COLO668 (cell line): ENCODE results near the gene C1QA.

Experiments
- DNase-seq: peaks from one replicate; lab custom pipeline; 2025; ENCODE audit not compliant: unreplicated experiment; lab: John Stamatoyannopoulos, UW

The C1QA gene, protein sequence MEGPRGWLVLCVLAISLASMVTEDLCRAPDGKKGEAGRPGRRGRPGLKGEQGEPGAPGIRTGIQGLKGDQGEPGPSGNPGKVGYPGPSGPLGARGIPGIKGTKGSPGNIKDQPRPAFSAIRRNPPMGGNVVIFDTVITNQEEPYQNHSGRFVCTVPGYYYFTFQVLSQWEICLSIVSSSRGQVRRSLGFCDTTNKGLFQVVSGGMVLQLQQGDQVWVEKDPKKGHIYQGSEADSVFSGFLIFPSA

DNA sequence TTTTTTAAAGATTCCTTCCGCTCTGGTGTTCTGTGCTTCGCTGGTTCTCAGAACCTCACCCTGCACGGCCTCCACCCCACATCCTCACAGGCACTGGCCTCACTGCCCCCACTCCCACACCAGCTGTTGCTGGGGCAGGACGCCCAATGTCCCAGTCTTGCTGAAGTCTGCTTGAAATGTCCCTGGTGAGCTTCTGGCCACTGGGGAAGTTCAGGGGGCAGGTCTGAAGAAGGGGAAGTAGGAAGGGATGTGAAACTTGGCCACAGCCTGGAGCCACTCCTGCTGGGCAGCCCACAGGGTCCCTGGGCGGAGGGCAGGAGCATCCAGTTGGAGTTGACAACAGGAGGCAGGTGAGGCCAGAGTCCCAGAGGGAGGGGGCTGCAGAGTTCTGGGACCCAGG, at the start of gene C1QA:
Gene C1QA (plus strand): TSS at position 276 of the 400 bp plus-strand sequence. CDS start 989 bp downstream, outside the sequence.
- no peak for DNase-seq

DNA sequence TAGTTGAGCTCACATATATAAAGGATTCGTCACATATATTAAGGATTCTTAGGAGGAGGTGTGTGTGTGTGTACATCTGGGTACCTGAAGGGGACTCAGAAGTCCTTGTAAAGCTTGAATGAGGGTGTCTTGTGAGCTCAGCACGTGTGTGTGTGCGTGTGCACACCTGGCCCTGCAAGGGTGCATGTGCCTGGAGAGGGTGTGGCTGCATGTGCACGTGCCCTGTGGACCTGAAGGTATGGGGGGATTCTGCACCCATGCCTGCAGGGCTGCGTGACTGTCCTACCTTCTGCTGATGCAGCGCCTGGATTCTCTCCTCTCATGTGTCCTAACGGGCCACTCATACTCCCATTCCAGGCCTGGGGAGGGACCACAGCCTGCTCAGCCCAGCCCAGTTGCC, 49.2 kb upstream of the C1QA start:
- DNase-seq, result no peak

DNA sequence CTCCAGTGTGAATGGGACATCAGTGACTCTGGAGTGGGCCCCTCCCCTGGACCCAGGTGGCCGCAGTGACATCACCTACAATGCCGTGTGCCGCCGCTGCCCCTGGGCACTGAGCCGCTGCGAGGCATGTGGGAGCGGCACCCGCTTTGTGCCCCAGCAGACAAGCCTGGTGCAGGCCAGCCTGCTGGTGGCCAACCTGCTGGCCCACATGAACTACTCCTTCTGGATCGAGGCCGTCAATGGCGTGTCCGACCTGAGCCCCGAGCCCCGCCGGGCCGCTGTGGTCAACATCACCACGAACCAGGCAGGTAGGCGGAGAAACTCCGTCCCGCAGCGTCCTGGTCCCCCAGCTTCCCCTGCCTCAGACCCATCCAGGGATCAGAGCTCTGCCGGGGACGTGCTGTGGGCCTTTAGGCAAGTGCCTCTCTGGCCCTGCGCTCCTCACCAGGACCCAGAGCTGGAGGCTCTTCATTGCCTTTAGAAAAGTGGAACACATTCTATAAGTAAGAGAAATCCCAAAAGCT, 47.5 kb upstream of the C1QA start:
- DNase-seq, result peak; percentile 34

DNA sequence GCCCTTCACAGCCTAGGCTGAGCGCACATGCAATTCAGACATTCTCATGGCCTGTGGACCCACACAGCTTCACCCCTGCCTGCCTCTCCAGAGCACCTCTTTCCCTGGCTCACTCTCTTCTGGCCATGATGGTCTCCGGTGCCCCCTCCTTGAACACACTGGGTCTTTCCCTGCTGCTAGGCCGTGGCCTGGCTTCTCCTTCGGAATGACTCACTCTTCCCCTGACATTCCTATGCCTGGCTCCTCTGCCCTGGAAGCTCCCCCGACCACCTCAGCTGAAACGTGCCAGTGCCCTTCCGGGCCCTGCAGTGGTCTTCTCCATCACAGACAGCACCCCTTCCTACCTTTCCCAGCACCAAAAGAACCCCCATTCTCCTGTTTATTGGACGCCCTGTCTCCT, 44.9 kb upstream of the C1QA start:
- no peak for DNase-seq

DNA sequence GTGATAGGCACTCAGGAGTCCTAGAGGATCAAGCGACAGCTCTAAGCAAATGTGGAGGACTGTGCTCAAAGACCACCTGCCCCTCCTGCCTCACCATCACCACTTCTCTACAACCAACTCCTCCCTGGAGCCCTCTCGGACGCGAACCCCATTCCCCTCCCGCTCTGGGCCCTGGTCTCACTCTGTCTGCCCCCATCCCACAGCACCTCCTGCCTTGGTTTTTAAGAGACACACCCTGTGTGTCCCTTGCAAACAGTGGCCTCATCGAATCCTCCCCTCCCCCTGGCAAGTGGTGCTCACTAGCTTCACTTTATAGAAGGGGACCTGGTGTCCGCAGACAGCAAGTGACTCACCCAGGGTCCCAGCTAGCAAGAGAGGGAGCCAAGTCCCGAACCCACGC, 44.4 kb upstream of the C1QA start:
- DNase-seq, result no peak

DNA sequence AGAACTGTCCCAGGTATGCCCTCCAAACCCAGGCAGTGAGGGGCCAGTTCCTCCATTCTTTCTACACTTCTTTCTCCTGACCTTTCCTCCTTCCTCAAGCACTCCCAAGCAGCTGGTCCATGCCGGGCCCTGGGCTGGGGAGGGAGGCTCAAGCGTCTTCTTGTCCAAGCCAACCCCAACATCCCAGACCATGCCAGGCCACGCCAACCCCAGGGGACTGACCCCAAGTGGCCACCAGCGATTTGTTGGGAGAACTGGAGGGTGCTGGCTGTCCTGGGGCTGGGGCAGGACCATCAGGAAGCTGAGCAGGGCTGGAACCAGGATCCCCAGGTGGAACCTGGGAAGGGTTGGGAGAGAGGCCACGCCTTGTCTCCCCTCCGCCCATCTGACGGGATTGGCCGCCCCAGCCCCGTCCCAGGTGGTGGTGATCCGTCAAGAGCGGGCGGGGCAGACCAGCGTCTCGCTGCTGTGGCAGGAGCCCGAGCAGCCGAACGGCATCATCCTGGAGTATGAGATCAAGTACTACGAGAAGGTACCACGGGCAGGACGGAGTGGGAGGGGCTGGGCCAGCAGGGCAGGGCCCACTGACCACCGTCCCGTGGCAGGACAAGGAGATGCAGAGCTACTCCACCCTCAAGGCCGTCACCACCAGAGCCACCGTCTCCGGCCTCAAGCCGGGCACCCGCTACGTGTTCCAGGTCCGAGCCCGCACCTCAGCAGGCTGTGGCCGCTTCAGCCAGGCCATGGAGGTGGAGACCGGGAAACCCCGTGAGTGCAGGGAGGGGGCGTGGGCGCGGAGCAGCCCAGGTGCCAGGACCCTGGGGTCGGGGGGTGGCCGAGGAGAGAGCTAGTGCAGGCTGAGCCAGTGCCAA, 43.3 kb upstream of the C1QA start:
- peak; percentile 49 for DNase-seq

DNA sequence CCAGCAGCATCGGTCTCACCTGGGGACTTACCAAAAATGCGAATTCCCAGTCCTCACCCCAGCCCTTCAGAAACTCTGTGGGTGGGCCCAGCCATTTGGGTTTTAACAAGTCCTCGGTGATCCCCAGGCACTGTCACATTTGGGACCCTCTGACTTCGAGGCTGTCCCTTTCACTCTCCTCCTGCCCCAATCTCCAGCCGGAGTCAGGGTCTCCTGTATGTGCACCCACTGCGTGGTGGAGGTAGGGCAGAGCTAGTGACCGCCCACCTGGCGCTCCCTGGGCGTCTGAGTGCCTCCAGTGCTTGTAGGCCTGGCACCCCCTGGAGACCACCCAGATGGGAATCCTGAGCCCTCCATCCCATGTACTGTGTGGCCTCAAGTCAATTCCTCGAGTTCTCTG, 42.0 kb upstream of the C1QA start:
- no peak for DNase-seq

DNA sequence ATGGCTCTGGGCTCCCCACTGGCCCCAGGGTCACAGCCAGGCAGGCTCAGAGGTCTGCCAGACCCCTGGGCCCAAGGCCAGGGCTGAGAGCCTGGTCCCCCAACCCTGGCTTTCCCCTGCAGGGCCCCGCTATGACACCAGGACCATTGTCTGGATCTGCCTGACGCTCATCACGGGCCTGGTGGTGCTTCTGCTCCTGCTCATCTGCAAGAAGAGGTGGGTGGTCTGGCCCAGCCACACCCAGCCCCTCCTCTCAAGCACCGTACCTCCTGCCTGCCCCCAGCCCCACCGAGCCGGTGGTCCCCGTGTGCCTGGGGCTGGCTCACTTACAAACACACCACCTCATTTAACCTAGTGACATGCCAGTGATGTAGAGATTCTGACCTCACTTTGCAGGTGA, 41.3 kb upstream of the C1QA start:
- DNase-seq, result no peak

DNA sequence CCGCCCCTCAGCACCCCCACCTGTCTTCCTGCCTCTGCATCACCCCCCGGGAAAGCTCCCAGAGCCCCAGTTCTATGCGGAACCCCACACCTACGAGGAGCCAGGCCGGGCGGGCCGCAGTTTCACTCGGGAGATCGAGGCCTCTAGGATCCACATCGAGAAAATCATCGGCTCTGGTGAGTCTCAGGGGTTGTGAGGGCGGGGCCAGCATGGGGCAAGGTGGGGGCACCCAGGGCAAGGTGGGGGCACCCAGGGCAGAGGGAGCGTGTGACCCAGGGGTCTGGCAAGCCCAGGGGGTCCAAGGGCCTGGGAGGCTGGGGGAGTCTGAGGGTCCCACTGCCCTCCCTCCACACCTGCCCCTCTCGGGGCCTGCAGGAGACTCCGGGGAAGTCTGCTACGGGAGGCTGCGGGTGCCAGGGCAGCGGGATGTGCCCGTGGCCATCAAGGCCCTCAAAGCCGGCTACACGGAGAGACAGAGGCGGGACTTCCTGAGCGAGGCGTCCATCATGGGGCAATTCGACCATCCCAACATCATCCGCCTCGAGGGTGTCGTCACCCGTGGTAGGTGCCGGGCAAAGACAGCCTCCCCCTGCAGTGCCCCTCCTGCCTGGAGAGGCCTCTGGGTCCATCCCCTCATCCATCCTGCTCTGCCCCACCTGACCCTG, 39.0 kb upstream of the C1QA start:
- no peak for DNase-seq

DNA sequence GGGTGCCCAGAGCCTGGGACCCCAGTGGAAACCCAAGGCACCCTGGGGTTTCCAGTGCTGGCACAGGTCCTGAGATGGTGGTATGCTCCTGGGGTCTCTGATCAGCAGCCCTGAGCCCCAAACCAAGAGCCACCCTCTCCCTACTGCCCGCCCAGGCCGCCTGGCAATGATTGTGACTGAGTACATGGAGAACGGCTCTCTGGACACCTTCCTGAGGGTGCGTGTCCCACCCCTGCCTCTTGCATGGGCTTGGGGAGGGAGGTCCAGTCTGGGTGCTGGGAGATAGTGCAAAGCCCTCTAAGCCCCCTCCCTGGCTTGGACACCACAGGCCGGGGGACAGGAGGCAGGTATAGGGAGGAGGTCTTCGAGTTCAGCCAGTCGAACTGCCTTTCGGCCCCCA, 38.4 kb upstream of the C1QA start:
- no peak for DNase-seq

DNA sequence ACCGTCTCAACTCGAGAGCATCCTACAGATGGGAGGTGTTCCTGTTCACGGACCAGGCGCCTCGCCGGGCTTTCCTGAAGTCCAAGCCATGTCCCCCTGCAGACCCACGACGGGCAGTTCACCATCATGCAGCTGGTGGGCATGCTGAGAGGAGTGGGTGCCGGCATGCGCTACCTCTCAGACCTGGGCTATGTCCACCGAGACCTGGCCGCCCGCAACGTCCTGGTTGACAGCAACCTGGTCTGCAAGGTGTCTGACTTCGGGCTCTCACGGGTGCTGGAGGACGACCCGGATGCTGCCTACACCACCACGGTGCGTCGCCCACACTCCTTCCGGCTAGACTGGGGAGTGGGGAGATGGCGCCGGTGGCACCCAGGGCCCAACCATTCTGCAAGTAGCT, 37.7 kb upstream of the C1QA start:
- DNase-seq, result no peak

DNA sequence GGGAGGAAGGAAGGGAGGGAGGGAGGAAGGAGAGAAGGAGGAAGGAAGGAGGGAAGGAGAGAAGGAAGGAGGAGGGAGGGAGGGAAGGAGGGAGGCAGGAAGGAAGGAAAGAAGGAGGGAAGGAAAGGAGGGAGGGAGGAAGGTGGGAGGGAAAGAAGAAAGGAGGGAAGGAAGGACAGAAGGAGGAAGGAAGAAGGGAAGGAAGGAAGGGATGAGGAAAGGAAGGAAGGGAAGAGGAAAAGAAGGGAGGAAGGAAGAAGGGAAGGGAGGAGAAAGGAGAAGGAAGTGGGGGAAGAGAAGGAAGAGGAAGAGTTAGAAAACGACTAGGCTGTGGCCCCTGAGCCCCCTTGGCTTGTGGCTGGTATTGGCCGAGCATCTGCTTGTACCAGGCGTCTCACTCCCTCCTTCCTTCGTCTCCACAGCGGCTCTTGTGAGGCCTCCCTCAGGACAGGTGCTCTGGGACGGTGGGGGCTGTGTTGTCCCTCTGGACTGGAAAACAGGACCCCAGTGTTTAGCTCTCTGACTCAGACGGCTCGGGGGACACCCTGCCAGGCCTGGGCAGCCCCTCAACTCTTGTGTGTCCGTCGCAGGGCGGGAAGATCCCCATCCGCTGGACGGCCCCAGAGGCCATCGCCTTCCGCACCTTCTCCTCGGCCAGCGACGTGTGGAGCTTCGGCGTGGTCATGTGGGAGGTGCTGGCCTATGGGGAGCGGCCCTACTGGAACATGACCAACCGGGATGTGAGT, 36.2 kb upstream of the C1QA start:
- peak; percentile 78 for DNase-seq

DNA sequence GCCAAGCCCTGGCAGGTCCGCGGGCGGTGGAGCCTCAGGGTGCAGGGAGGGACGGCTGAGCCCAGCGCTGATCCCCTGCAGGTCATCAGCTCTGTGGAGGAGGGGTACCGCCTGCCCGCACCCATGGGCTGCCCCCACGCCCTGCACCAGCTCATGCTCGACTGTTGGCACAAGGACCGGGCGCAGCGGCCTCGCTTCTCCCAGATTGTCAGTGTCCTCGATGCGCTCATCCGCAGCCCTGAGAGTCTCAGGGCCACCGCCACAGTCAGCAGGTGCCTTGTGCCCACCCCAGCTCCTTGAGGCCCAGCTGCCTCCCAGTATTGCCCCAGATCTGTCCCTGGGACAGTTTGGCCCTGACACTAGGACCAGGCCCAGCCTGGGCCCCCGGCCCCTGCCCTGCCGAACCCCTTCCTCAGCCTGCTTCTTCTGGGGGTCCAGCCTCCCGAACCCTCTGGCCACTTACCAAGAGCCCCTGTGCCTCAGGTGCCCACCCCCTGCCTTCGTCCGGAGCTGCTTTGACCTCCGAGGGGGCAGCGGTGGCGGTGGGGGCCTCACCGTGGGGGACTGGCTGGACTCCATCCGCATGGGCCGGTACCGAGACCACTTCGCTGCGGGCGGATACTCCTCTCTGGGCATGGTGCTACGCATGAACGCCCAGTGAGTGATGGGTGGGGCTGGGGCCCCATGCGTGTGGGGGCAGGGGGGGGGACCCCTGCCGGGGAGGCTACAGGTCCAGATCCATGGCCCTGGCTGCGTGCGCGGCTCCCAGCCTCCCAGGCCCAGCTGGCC, 35.4 kb upstream of the C1QA start:
- DNase-seq, result no peak

DNA sequence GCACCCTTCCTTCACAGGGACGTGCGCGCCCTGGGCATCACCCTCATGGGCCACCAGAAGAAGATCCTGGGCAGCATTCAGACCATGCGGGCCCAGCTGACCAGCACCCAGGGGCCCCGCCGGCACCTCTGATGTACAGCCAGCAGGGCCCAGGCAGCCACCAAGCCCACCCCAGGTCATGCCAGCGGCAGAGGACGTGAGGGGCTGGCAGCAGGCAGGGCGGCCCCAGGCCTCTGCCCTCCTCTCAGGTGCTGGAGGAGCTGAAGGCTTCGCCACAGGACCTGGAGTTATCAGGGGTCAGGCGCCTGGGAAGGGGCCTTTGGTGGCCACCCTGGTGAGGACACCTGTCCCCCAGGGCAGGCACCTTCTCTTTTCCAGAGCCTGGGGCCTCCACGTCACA, 34.8 kb upstream of the C1QA start:
- no peak for DNase-seq

DNA sequence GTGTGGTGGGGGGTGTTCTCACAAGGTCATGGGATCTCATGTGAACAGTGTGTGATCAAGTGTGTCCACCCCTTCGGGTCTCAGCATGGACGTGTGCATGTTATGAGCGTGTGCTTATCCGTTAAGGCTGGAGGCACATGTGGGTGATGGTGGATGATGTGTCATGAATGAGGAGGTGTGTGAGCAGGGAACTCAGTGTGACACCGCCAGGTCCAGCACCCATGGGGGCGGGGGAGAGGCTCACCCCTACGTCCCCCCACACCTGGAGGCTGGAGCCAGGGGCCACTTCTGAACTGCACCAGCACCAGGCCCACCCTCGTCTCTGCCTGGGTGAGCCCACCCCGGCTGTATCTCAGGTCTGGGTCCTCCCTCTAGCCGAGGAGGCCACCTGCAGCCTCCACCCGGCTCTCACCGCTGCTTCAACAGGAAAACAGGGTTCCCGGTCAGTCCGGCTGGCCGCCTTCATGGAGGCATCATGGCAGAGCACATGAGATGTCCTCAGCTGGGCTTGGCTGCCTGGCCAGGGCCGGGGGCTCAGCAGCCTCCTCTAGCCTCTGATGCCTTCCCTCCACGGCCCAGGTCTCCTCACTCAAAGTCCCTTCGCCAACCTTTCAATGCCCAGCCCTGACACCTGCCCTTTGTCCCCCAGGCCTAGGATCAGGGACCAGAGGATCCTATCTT, 34.2 kb upstream of the C1QA start:
- DNase-seq, result no peak

DNA sequence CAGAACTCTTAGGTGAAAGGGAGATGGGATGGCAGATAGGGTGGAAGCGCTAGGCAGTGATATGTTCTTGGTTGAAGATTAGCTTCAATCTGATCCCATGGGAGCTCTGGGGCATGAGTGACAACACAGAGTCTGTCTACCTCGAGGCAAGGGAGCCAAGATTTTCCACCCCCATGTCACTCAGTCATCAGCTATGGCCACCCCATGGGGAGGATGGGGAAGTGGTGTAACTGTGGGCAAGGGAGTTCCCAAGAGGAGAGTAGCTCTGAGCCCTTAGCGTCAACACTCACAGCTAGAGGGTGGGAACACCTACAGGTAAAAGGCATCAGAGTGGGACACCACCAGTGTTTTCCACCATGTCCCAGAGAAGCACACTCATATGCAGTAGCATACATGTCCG, 30.3 kb upstream of the C1QA start:
- no peak for DNase-seq

DNA sequence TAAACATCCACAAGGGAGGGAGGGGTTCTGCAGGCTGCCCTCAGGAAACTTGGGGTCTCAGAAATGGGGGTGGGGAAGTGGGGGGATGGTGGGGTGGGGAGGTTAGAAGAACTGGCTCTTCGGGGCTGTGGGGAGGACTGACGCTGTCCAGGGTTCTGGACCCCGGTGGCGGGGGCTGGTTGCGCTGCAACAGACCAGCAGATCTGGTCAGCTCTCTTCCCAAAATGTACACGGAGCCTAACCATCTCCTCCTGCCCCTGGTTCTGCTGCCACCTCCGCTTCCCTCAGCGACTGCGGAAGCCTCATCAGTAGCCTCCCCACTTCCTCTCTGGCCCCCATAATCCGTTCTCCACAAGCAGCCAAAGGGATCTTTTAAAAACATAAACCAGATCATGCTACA, 29.3 kb upstream of the C1QA start:
- DNase-seq, result no peak

DNA sequence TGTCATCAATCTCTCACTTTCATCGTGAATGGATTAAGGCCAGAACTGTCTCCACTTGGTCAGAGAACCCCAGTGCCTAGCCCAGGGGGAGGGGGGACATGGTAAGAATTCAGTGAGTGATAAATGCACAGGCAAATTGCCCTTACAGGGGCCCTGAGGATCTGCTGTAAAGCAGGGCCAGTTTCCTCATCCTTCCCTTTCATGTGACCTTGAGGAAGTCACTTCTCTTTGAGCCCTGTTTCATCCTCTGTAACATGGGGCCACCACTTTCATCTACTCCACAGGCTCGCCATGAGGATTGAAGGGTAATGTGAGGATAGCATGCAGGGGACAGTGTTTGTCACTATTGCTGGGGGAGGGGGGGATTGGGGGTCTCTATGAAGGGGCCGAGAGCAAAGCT, 28.1 kb upstream of the C1QA start:
- DNase-seq, result no peak

DNA sequence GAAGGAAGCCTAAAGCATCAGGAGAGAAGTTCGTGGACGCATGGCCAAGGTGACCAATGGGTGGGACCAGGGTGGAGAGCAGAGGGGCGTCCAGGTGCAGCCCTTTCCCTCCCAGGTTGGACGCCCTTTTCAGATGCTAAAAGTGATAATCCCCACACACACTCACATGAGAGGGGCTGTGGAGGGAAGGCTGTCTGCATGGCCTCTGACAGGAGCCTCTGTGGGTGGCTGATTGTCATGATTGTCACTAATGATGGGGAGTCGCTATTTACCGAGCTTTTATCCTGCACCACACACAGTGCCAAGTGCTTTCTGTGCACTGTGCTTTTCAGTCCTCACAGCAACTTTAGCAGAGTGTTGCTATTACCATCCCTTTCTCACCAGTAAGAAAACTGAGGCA, 27.1 kb upstream of the C1QA start:
- no peak for DNase-seq

DNA sequence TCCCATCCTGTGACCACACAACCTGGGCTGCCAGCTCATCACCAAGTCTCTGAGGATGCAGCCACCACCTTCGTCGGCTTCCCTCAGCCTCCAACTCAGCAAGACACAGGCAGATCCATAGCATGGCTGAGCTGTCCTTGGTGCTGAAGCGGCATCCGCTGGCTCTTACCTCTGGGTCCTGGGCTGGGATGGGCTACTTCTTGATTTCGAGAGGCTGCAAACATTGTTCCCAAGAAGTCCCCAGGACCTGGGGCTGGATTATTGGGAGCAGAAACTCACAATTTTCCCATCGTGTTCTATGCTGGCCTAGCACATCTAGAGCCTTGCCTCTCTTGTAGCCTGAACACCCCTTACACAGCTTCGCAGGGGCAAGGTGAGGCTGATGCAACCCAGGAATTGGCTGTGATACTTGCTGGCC, 24.9 kb upstream of the C1QA start:
- no peak for DNase-seq
